A673 (cell line): ENCODE results near the gene MRPS23.

Experiments used
- EZH2 ChIP-seq: fragments of 200-600 bp; sonication (generic); IDR thresholded peaks from 2 replicates; pipeline ENCODE4 v1.6.1; 2017; ENCODE audit warnings: borderline replicate concordance, low read depth, mild to moderate bottlenecking, mixed read lengths, antibody characterized with exemption, low read length; ENCODE audit not compliant: poor library complexity, severe bottlenecking
- TF ChIP-seq, protein P1 (sequence below): fragments of 300-800, 200-600 bp; sonication (generic); conservative IDR thresholded peaks from 2 replicates; pipeline ENCODE4 v1.5.1; 2017; ENCODE audit warnings: low read depth, mild to moderate bottlenecking, antibody characterized with exemption, low read length, moderate library complexity, mixed read lengths

DNA sequence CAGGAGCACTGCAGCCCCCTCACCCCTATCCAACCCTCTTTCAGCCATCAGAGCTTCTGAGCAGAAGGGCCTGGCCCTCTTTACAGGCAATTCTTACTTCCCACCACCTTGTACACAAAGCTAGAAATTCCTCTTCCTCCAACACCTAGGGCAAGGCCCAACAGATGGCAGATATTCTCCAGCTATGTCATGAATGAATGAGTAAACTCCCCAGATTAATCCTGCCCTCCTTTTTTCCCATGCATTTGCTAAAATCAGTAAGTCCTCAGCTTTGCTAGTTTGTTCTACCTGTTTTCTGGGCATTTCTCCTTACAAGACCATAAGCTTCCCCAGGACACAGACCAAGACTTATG, 20.4 kb upstream of the MRPS23 start:
- no peak for TF ChIP-seq EZH2
- TF ChIP-seq, protein P1, sequence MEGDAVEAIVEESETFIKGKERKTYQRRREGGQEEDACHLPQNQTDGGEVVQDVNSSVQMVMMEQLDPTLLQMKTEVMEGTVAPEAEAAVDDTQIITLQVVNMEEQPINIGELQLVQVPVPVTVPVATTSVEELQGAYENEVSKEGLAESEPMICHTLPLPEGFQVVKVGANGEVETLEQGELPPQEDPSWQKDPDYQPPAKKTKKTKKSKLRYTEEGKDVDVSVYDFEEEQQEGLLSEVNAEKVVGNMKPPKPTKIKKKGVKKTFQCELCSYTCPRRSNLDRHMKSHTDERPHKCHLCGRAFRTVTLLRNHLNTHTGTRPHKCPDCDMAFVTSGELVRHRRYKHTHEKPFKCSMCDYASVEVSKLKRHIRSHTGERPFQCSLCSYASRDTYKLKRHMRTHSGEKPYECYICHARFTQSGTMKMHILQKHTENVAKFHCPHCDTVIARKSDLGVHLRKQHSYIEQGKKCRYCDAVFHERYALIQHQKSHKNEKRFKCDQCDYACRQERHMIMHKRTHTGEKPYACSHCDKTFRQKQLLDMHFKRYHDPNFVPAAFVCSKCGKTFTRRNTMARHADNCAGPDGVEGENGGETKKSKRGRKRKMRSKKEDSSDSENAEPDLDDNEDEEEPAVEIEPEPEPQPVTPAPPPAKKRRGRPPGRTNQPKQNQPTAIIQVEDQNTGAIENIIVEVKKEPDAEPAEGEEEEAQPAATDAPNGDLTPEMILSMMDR = no peak
